Transverse colon (tissue), 4 donors: ENCODE results near the gene P2RX4. TPM values are rescaled to one million over a fixed set of nuclear protein-coding genes. Genes with fewer than 3 reads are reported as not detected.
A peak's percentile ranks its signal among the peaks of the same experiment; 100 is the strongest.
"Not testable (repeated sequence)": the region's sequence is repeated elsewhere in the genome, so short reads cannot be mapped to it uniquely, and the experiment has no call there.

Source experiments
- DNase-seq: peaks from one replicate; pipeline ENCODE4 v3.0.0-alpha.2; 2019
- H3K27ac ChIP-seq, 4 donors: fragments of 200-600 bp; sonication (generic); 2 replicates each; pipeline ENCODE4 v1.5.1; 2016 to 2018; ENCODE audit warnings: inconsistent platforms in 4 of 4
- H3K27me3 ChIP-seq: fragments of 200-600 bp; sonication (generic); 2 replicates; pipeline ENCODE4 v1.5.1; 2017; ENCODE audit warnings: inconsistent platforms
- H3K36me3 ChIP-seq, 4 donors: fragments of 200-600 bp; sonication (generic); 2 replicates each; pipeline ENCODE4 v1.5.1; 2017 to 2019; ENCODE audit warnings: inconsistent platforms in 4 of 4
- H3K4me1 ChIP-seq, 4 donors: fragments of 200-600 bp; sonication (generic); 2 replicates each; pipeline ENCODE4 v1.5.1; 2017 to 2020; ENCODE audit warnings: inconsistent platforms in 4 of 4
- H3K4me3 ChIP-seq, 4 donors: fragments of 200-600 bp; sonication (generic); 1 replicate in 1 of 4; 2 replicates in 3 of 4; pipeline versions ENCODE4 v1.5.1 to v1.6.1; 2017 to 2019; ENCODE audit warnings: inconsistent platforms in 4 of 4
- H3K9me3 ChIP-seq, 2 donors: fragments of 200-600 bp; sonication (generic); 2 replicates each; pipeline ENCODE4 v1.5.1; 2017 to 2019; ENCODE audit warnings: inconsistent platforms in 2 of 2
- CTCF ChIP-seq, 5 experiments: fragments of 200-600 bp in 3 of 5; fragments of 450-650 bp in 2 of 5; sonication (generic) in 3 of 5; IDR thresholded peaks; 1 replicate in 2 of 5; 2 replicates in 3 of 5; pipeline ENCODE4 v1.5.1; 2016 to 2017; ENCODE audit warnings: antibody characterized with exemption in 5 of 5, inconsistent platforms in 3 of 5, mild to moderate bottlenecking in 2 of 5, moderate library complexity in 1 of 5
- EP300 ChIP-seq: sonication (generic); formaldehyde crosslinking; IDR thresholded peaks from one replicate; pipeline ENCODE4 v1.6.1; 2017; ENCODE audit warnings: antibody characterized with exemption, low read depth
- POLR2A ChIP-seq: fragments of 450-650 bp; IDR thresholded peaks from one replicate; pipeline ENCODE4 v1.6.1; 2016; ENCODE audit warnings: antibody characterized with exemption, mild to moderate bottlenecking, moderate library complexity
- POLR2AphosphoS5 ChIP-seq, 3 donors: sonication (generic); formaldehyde crosslinking; IDR thresholded peaks; one replicate each; pipeline ENCODE4 v1.6.1; 2016; ENCODE audit warnings: antibody characterized with exemption in 3 of 3
- WGBS, 2 donors: methylation state at CpG; one replicate each; pipeline ENCODE4 v1.1.5; 2018; ENCODE audit warnings: low coverage in 1 of 2; 5-methylcytosine and 5-hydroxymethylcytosine counted together
- in situ Hi-C, 4 donors: fragments of 200-750 bp; cut with MboI; loops; one replicate each; pipeline versions ENCODE4 v1.15.0 to v1.15.1; 2017; ENCODE audit warnings: low sequenced_read_pairs in 3 of 4, low pct_ligation_motif_present in 1 of 4, low pct_unique_long_range_greater_than_20kb in 1 of 4
- intact Hi-C: fragments of 100-400 bp; cut with DNase I; formaldehyde crosslinking; loops from one replicate; pipeline ENCODE4 v1.15.1; 2023; ENCODE audit warnings: low total_unique reads
- total RNA-seq, 4 donors: library from RNA; depleted of rRNA; stranded (reverse); fragments of >200 nt; gene quantifications; one replicate each; pipeline ENCODE4 v1.1.0, GENCODE V29; 2016

P2RX4 gene
- total RNA-seq, 4 donors from 2014 or later: 103 to 435 (median 217) TPM

GRCh38 chr12:121279071-121279375 is 69.1 kb downstream of the P2RX4 start:
- Histone ChIP-seq H3K27me3 (no peaks in the 10 kb centered on the region), H3K4me3 (no peak overlapping the region), H3K36me3 (peaks cover 0 to 1% (median 0%) of the 10 kb centered on the region in 4 donors), H3K4me1 (no peaks in the 10 kb centered on the region), H3K27ac (peak overlapping the region in 2 of 4 donors; percentile 9 to 38), H3K9me3 (no peaks in the 10 kb centered on the region)
- in situ Hi-C loops (no loop called here), intact Hi-C loops (no loop called here)
- 89% methylated on average over 12 of the region's 13 CpGs; no CpG with 5 or more reads in 1 of the 2 donors for WGBS, 2 donors
- no peak for DNase-seq
- TF ChIP-seq POLR2AphosphoS5 (IDR thresholded peaks at IDR 0.05) (no peak), EP300 (no peak), POLR2A (no peak)

GRCh38 chr12:121279507-121279915 is 69.6 kb downstream of the P2RX4 start:
- DNase-seq: peak; percentile 23
- H3K27ac ChIP-seq: peak overlapping the region in 1 of 4 donors; percentile 38
- no peak overlapping the region for H3K4me3 ChIP-seq
- in situ Hi-C loops: no loop called here
- H3K27me3 ChIP-seq: no peaks in the 10 kb centered on the region
- TF ChIP-seq POLR2A: no peak
- no peak for TF ChIP-seq CTCF (IDR thresholded peaks at IDR 0.05)
- no peak for TF ChIP-seq EP300
- no peak for TF ChIP-seq POLR2AphosphoS5 (IDR thresholded peaks at IDR 0.05)
- no peaks in the 10 kb centered on the region for H3K36me3 ChIP-seq
- intact Hi-C loops: no loop called here
- 67 to 90% methylated on average over 2 to 10 of the region's 10 CpGs for WGBS, 2 donors
- H3K4me1 ChIP-seq: no peaks in the 10 kb centered on the region
- H3K9me3 ChIP-seq: no peaks in the 10 kb centered on the region

GRCh38 chr12:121280531-121280930 is 70.6 kb downstream of the P2RX4 start:
- DNase-seq, H3K4me1 ChIP-seq, H3K27ac ChIP-seq, H3K27me3 ChIP-seq, H3K36me3 ChIP-seq, H3K4me3 ChIP-seq, in situ Hi-C loops, intact Hi-C loops, H3K9me3 ChIP-seq: not testable (repeated sequence)
- 79 to 91% methylated on average over 2 to 11 of the region's 11 CpGs for WGBS, 2 donors

GRCh38 chr12:121281116-121281515 is 71.2 kb downstream of the P2RX4 start:
- intact Hi-C loops, H3K4me1 ChIP-seq, in situ Hi-C loops, DNase-seq, H3K27me3 ChIP-seq, H3K36me3 ChIP-seq, H3K27ac ChIP-seq, H3K4me3 ChIP-seq, H3K9me3 ChIP-seq: not testable (repeated sequence)
- WGBS, 2 donors: 96% methylated on average over 14 of the region's 14 CpGs; no CpG with 5 or more reads in 1 of the 2 donors

- 75 to 81% methylated on average over 8 to 10 of the region's 10 CpGs for WGBS, 2 donors
- Histone ChIP-seq H3K27ac (peak overlapping the region in 1 of 4 donors; percentile 17), H3K36me3 (no peaks in the 10 kb centered on the region), H3K9me3 (no peaks in the 10 kb centered on the region), H3K4me1 (no peaks in the 10 kb centered on the region), H3K27me3 (no peaks in the 10 kb centered on the region), H3K4me3 (no peak overlapping the region)
- in situ Hi-C loops (no loop called here), intact Hi-C loops (no loop called here)
- no peak for TF ChIP-seq POLR2A
- no peak for TF ChIP-seq CTCF (IDR thresholded peaks at IDR 0.05)
- no peak for TF ChIP-seq POLR2AphosphoS5 (IDR thresholded peaks at IDR 0.05)
- no peak for TF ChIP-seq EP300
- no peak for DNase-seq
These were observed 72.3 kb downstream of the P2RX4 start for GRCh38 chr12:121282072-121282742.

- H3K27me3 ChIP-seq, H3K4me3 ChIP-seq, intact Hi-C loops, in situ Hi-C loops, H3K27ac ChIP-seq, H3K4me1 ChIP-seq, H3K36me3 ChIP-seq, DNase-seq, H3K9me3 ChIP-seq: not testable (repeated sequence)
- WGBS, 2 donors: 94 to 100% methylated on average over 1 to 11 of the region's 11 CpGs
These were observed 73.0 kb downstream of the P2RX4 start for GRCh38 chr12:121282910-121283309.
